ENCODE measurements around the gene MSLN. TPM values are rescaled to one million over a fixed set of nuclear protein-coding genes. Genes with fewer than 3 reads are reported as not detected.

Gene MSLN
- total RNA-seq, 1 donor from 2014 or later = 0.50 TPM

GRCh38 chr16:717450-718245 lies 42.9 kb upstream of the MSLN start:
- Mint-ChIP-seq H3K27me3 (peaks cover 3% of the 10 kb centered on the region), H3K4me1 (ENCODE audit: low read depth) (peaks cover 12% of the 10 kb centered on the region), H3K4me3 (ENCODE audit: low read depth) (no peak overlapping the region), H3K27ac (no peak overlapping the region), H3K36me3 (ENCODE audit: insufficient read depth) (no peaks in the 10 kb centered on the region), H3K9me3 (ENCODE audit: low read depth) (no peaks in the 10 kb centered on the region)
- no peak for DNase-seq (ENCODE audit: low spot score, unreplicated experiment)
- TF ChIP-seq CTCF (IDR thresholded peaks at IDR 0.05; ENCODE audit: unreplicated experiment) = no peak

- Mint-ChIP-seq H3K9me3 (ENCODE audit: low read depth) (no peaks in the 10 kb centered on the region), H3K27ac (no peak overlapping the region), H3K4me3 (ENCODE audit: low read depth) (no peak overlapping the region), H3K36me3 (ENCODE audit: insufficient read depth) (no peaks in the 10 kb centered on the region), H3K4me1 (ENCODE audit: low read depth) (peaks cover 12% of the 10 kb centered on the region), H3K27me3 (no peaks in the 10 kb centered on the region)
- no peak for DNase-seq (ENCODE audit: low spot score, unreplicated experiment)
- no peak for TF ChIP-seq CTCF (IDR thresholded peaks at IDR 0.05; ENCODE audit: unreplicated experiment)
Measured at GRCh38 chr16:718389-718788, 42.1 kb upstream of the MSLN start.

- Mint-ChIP-seq H3K4me1 (ENCODE audit: low read depth) (peaks cover 12% of the 10 kb centered on the region), H3K4me3 (ENCODE audit: low read depth) (peak overlapping the region; percentile 37), H3K9me3 (ENCODE audit: low read depth) (no peaks in the 10 kb centered on the region), H3K27me3 (no peaks in the 10 kb centered on the region), H3K36me3 (ENCODE audit: insufficient read depth) (no peaks in the 10 kb centered on the region), H3K27ac (no peak overlapping the region)
- no peak for DNase-seq (ENCODE audit: low spot score, unreplicated experiment)
- no peak for TF ChIP-seq CTCF (IDR thresholded peaks at IDR 0.05; ENCODE audit: unreplicated experiment)
Measured at GRCh38 chr16:718922-719321, 41.6 kb upstream of the MSLN start.

GRCh38 chr16:719815-720446 lies 40.6 kb upstream of the MSLN start:
- Mint-ChIP-seq H3K27ac (peak overlapping the region; percentile 90), H3K36me3 (ENCODE audit: insufficient read depth) (no peaks in the 10 kb centered on the region), H3K27me3 (no peaks in the 10 kb centered on the region), H3K9me3 (ENCODE audit: low read depth) (no peaks in the 10 kb centered on the region), H3K4me3 (ENCODE audit: low read depth) (peak overlapping the region; percentile 77), H3K4me1 (ENCODE audit: low read depth) (peaks cover 12% of the 10 kb centered on the region)
- peak; percentile 31 for TF ChIP-seq CTCF (IDR thresholded peaks at IDR 0.05; ENCODE audit: unreplicated experiment)
- no peak for DNase-seq (ENCODE audit: low spot score, unreplicated experiment)

- no peaks in the 10 kb centered on the region for H3K36me3 Mint-ChIP-seq (ENCODE audit: insufficient read depth)
- DNase-seq (ENCODE audit: low spot score, unreplicated experiment) = no peak
- H3K9me3 Mint-ChIP-seq (ENCODE audit: low read depth) = no peaks in the 10 kb centered on the region
- H3K27me3 Mint-ChIP-seq = peaks cover 5% of the 10 kb centered on the region
- H3K4me3 Mint-ChIP-seq (ENCODE audit: low read depth) = peak overlapping the region; percentile 77
- TF ChIP-seq CTCF (IDR thresholded peaks at IDR 0.05; ENCODE audit: unreplicated experiment) = no peak
- H3K4me1 Mint-ChIP-seq (ENCODE audit: low read depth) = peaks cover 12% of the 10 kb centered on the region
- peak overlapping the region; percentile 90 for H3K27ac Mint-ChIP-seq
Measured at GRCh38 chr16:720447-720989, 40.0 kb upstream of the MSLN start.

All from progenitor cell of endocrine pancreas (in vitro differentiated cells).